Trophoblast cell (in vitro differentiated cells and primary cell): ENCODE results near the gene ERI3.

Experiments used
- DNase-seq, 2 donors: peaks; one replicate each; pipeline ENCODE4 v3.0.0-alpha.2; 2016
- H2AFZ ChIP-seq: 2 replicates; pipeline ENCODE4 v1.6.1; 2013; ENCODE audit warnings: low read length, moderate library complexity, mild to moderate bottlenecking; ENCODE audit not compliant: insufficient read depth, poor library complexity
- H2AK5ac ChIP-seq: 2 replicates; pipeline ENCODE4 v1.6.1; 2013; ENCODE audit warnings: mild to moderate bottlenecking, low read length
- H2BK120ac ChIP-seq: 2 replicates; pipeline ENCODE4 v1.6.1; 2013; ENCODE audit warnings: low read length, mild to moderate bottlenecking, moderate library complexity; ENCODE audit not compliant: insufficient read depth, poor library complexity
- H2BK12ac ChIP-seq: 2 replicates; pipeline ENCODE4 v1.6.1; 2013; ENCODE audit warnings: mild to moderate bottlenecking, low read length, moderate library complexity
- H2BK5ac ChIP-seq: 2 replicates; pipeline ENCODE4 v1.6.1; 2013; ENCODE audit warnings: low read length, low read depth, moderate library complexity, mild to moderate bottlenecking; ENCODE audit not compliant: poor library complexity
- H3K14ac ChIP-seq: 2 replicates; pipeline ENCODE4 v1.6.1; 2013; ENCODE audit warnings: mild to moderate bottlenecking, low read length
- H3K18ac ChIP-seq: 2 replicates; pipeline ENCODE4 v1.6.1; 2013; ENCODE audit warnings: mild to moderate bottlenecking, low read length
- H3K23ac ChIP-seq: 2 replicates; pipeline ENCODE4 v1.6.1; 2013; ENCODE audit warnings: low read length
- H3K27ac ChIP-seq: 2 replicates; pipeline ENCODE4 v1.5.1; 2013; ENCODE audit warnings: low read depth, mild to moderate bottlenecking, inconsistent platforms, low read length, moderate library complexity
- H3K27me3 ChIP-seq: 2 replicates; pipeline ENCODE4 v1.6.1; 2013; ENCODE audit warnings: inconsistent platforms, mild to moderate bottlenecking, low read length, moderate library complexity; ENCODE audit not compliant: insufficient read depth
- H3K36me3 ChIP-seq, 2 experiments: 1 replicate in 1 of 2; 2 replicates in 1 of 2; pipeline ENCODE4 v1.6.1; 2013; ENCODE audit warnings: low read length in 2 of 2, mild to moderate bottlenecking in 2 of 2, moderate library complexity in 1 of 2; ENCODE audit not compliant: insufficient read depth in 2 of 2, control insufficient read depth in 1 of 2
- H3K4ac ChIP-seq: 2 replicates; pipeline ENCODE4 v1.6.1; 2013; ENCODE audit warnings: low read depth, mild to moderate bottlenecking, low read length, moderate library complexity
- H3K4me1 ChIP-seq, 2 experiments: 1 replicate in 1 of 2; 2 replicates in 1 of 2; pipeline ENCODE4 v1.6.1; 2013; ENCODE audit warnings: low read length in 2 of 2, mild to moderate bottlenecking in 2 of 2, moderate library complexity in 1 of 2; ENCODE audit not compliant: insufficient read depth in 2 of 2, control insufficient read depth in 1 of 2
- H3K4me2 ChIP-seq: 2 replicates; pipeline ENCODE4 v1.6.1; 2013; ENCODE audit warnings: inconsistent platforms, mild to moderate bottlenecking, low read length, moderate library complexity
- H3K4me3 ChIP-seq: 2 replicates; pipeline ENCODE4 v1.5.1; 2013; ENCODE audit warnings: mild to moderate bottlenecking, low read depth, low read length, inconsistent platforms
- H3K79me1 ChIP-seq: one replicate; pipeline ENCODE4 v1.6.1; 2013; ENCODE audit warnings: low read length
- H3K79me2 ChIP-seq: 2 replicates; pipeline ENCODE4 v1.6.1; 2013; ENCODE audit warnings: low read length, mild to moderate bottlenecking; ENCODE audit not compliant: control insufficient read depth, insufficient read depth, poor library complexity
- H3K9ac ChIP-seq: 2 replicates; pipeline ENCODE4 v1.6.1; 2013; ENCODE audit warnings: mild to moderate bottlenecking, low read length
- H3K9me3 ChIP-seq: 2 replicates; pipeline ENCODE4 v1.6.1; 2013; ENCODE audit warnings: low read depth, mild to moderate bottlenecking, control low read depth, inconsistent platforms, low read length; ENCODE audit not compliant: insufficient read depth
- H4K12ac ChIP-seq: 2 replicates; pipeline ENCODE4 v1.6.1; 2013; ENCODE audit warnings: low read depth, mild to moderate bottlenecking, low read length, moderate library complexity
- H4K8ac ChIP-seq: 2 replicates; pipeline ENCODE4 v1.6.1; 2013; ENCODE audit warnings: low read depth, mild to moderate bottlenecking, low read length, moderate library complexity
- H4K91ac ChIP-seq: one replicate; pipeline ENCODE4 v1.6.1; 2013; ENCODE audit warnings: low read depth, mild to moderate bottlenecking, low read length, moderate library complexity
- WGBS: extraction: QIAGEN DNeasy Blood & Tissue Kit; methylation state at CpG from one replicate; pipeline ENCODE4 v1.1.7; 2013; ENCODE audit warnings: missing lambda C conversion rate; ENCODE audit not compliant: insufficient read length, insufficient coverage; ENCODE audit errors: extremely low coverage; 5-methylcytosine and 5-hydroxymethylcytosine counted together

ERI3 gene

DNA sequence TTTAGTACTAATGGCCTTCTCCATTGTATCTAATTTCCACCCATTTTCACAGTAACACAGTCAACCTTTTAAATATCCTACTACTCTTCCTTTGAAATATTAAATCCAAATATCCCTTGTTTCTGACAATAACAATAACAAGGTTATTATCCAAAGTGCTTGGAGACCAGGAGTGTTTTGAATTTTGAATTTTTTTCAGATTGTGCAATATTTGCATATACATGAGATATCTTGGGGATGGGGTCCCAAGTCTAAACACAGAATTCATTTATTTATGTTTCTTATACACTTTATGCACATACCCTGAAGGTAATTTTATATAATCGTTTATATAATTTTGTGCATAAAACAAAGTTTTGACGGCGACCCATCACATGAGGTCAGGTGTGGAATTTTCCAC is 124.3 kb downstream of the ERI3 start:
- no peak overlapping the region for H3K9ac ChIP-seq
- no peak overlapping the region for H4K8ac ChIP-seq
- H2BK120ac ChIP-seq: no peak overlapping the region
- H3K9me3 ChIP-seq: peaks cover 4% of the 10 kb centered on the region
- H4K12ac ChIP-seq: no peak overlapping the region
- no peak overlapping the region for H3K4me3 ChIP-seq
- no peak overlapping the region for H3K23ac ChIP-seq
- no peak overlapping the region for H2BK12ac ChIP-seq
- peaks cover 3 to 9% of the 10 kb centered on the region in 2 experiments for H3K36me3 ChIP-seq
- H4K91ac ChIP-seq: no peak overlapping the region
- no CpG with 5 or more reads among the region's 3 CpGs for WGBS
- no peak overlapping the region for H3K27ac ChIP-seq
- no peak overlapping the region for H2AK5ac ChIP-seq
- no peak overlapping the region for H3K4ac ChIP-seq
- no peak overlapping the region for H3K4me2 ChIP-seq
- H3K18ac ChIP-seq: no peak overlapping the region
- H3K79me1 ChIP-seq: no peaks in the 10 kb centered on the region
- no peaks in the 10 kb centered on the region for H3K79me2 ChIP-seq
- H2BK5ac ChIP-seq: no peak overlapping the region
- no peak overlapping the region for H3K14ac ChIP-seq
- no peak overlapping the region for H2AFZ ChIP-seq
- H3K27me3 ChIP-seq: no peaks in the 10 kb centered on the region
- DNase-seq: no peak
- H3K4me1 ChIP-seq: no peaks in the 10 kb centered on the region

DNA sequence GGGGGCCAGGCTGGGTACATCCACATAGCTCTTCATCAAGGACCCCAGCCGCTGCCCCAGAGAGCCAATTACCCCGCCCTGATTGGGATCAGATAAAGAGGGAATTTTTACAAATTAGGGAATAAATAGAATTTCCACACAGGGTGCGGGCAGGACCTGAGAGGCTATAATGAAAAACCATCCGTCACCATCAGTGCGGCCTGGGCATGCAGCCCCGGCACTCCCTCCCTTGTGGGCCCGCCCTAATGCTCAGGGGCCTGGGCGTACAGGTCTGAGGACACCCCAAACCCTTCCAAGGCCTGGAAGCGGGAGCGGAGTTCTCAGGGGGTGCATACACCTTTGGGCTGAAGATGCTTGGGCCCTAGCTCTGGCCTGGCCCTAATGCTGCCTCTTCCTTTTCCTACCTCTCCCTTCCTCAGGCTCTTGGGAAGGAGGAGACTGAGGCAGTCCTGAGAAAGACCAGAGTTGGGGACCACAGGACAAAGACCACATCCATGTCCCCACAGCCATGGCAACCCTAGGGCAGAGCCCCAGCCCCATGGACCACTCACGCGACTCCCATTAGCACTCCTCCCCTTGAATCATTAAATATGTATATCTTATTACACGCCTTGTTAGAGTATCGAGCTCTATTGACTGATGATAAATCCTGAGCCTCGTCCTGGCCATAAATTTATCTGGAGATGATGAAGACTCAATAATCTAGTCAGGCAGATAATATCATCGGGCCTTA is 125.5 kb downstream of the ERI3 start:
- Histone ChIP-seq H3K23ac (no peak overlapping the region), H3K9ac (no peak overlapping the region), H3K4me3 (no peak overlapping the region), H3K4ac (no peak overlapping the region), H2BK120ac (no peak overlapping the region), H3K18ac (no peak overlapping the region), H3K14ac (no peak overlapping the region), H2BK12ac (no peak overlapping the region), H2AFZ (no peak overlapping the region), H3K4me2 (no peak overlapping the region), H3K27me3 (no peaks in the 10 kb centered on the region), H3K36me3 (peaks cover 3 to 11% of the 10 kb centered on the region in 2 experiments), H2BK5ac (no peak overlapping the region), H3K79me2 (no peaks in the 10 kb centered on the region), H3K9me3 (peaks cover 6% of the 10 kb centered on the region), H2AK5ac (no peak overlapping the region), H4K91ac (no peak overlapping the region), H4K12ac (no peak overlapping the region), H3K79me1 (no peaks in the 10 kb centered on the region), H3K27ac (no peak overlapping the region), H3K4me1 (no peaks in the 10 kb centered on the region), H4K8ac (no peak overlapping the region)
- no CpG with 5 or more reads among the region's 16 CpGs for WGBS
- DNase-seq: no peak

DNA sequence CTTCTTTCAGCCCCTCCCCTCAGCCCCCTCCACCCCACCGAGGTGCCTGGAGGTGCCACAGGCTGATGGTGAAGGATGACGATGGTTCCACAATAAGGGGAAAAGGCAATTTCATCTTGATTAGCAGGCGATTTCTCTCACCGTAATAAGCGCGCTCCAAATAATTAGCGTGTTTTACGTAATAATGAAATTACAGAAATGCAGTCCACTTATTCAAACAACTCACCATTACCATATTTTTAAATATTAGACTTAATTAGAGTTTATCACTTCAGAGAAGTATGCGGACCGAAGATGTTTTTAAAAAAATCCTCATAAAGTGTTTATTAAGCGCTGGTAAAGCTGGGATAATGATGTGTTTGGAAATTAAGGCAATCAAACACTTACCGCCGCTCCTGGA is 126.8 kb downstream of the ERI3 start:
- Histone ChIP-seq H3K79me1 (no peaks in the 10 kb centered on the region), H2AK5ac (no peak overlapping the region), H3K18ac (no peak overlapping the region), H4K8ac (no peak overlapping the region), H3K9me3 (peaks cover 6% of the 10 kb centered on the region), H2BK12ac (no peak overlapping the region), H2AFZ (no peak overlapping the region), H3K9ac (no peak overlapping the region), H3K4ac (no peak overlapping the region), H3K79me2 (no peaks in the 10 kb centered on the region), H3K4me1 (no peaks in the 10 kb centered on the region), H3K23ac (no peak overlapping the region), H4K91ac (no peak overlapping the region), H4K12ac (no peak overlapping the region), H3K4me3 (no peak overlapping the region), H3K36me3 (peaks cover 3 to 11% of the 10 kb centered on the region in 2 experiments), H3K4me2 (no peak overlapping the region), H3K27me3 (no peaks in the 10 kb centered on the region), H3K14ac (no peak overlapping the region), H2BK120ac (no peak overlapping the region), H3K27ac (no peak overlapping the region), H2BK5ac (no peak overlapping the region)
- DNase-seq: no peak
- WGBS: no CpG with 5 or more reads among the region's 13 CpGs

DNA sequence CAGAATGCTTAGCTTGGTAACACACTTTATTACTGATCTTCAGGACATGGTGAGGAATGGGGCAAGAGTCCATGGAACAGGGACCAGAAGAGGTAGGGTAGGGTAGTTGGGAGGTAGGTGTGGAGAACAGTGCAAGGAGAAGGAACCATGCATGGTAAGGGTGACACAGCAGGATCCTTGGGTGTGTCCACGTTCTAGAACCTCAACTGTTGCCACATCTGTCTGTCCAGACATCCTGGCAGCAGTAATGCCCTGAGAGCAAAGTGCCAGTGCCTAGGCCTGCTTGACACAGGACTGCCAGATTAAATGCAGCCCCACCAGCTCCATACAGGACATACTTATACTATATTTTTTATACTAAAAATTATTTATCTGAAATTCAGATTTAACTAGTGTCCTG is 127.8 kb downstream of the ERI3 start:
- H3K27ac ChIP-seq: no peak overlapping the region
- H2AFZ ChIP-seq: no peak overlapping the region
- no peaks in the 10 kb centered on the region for H3K27me3 ChIP-seq
- H2BK5ac ChIP-seq: no peak overlapping the region
- H3K9ac ChIP-seq: no peak overlapping the region
- H3K4me2 ChIP-seq: no peak overlapping the region
- H3K79me2 ChIP-seq: no peaks in the 10 kb centered on the region
- no peak overlapping the region for H3K4me3 ChIP-seq
- H3K23ac ChIP-seq: no peak overlapping the region
- H3K4ac ChIP-seq: no peak overlapping the region
- H2AK5ac ChIP-seq: no peak overlapping the region
- H3K36me3 ChIP-seq: peaks cover 5 to 11% of the 10 kb centered on the region in 2 experiments
- no CpG with 5 or more reads among the region's 1 CpG for WGBS
- no peaks in the 10 kb centered on the region for H3K4me1 ChIP-seq
- no peak overlapping the region for H2BK120ac ChIP-seq
- H2BK12ac ChIP-seq: no peak overlapping the region
- H4K8ac ChIP-seq: no peak overlapping the region
- H3K79me1 ChIP-seq: no peaks in the 10 kb centered on the region
- no peak overlapping the region for H4K91ac ChIP-seq
- no peak overlapping the region for H3K18ac ChIP-seq
- peaks cover 6% of the 10 kb centered on the region for H3K9me3 ChIP-seq
- no peak overlapping the region for H4K12ac ChIP-seq
- no peak overlapping the region for H3K14ac ChIP-seq
- no peak for DNase-seq
